Measurements from ENCODE around the gene TTC28. TPM values are rescaled to one million over a fixed set of nuclear protein-coding genes. Genes with fewer than 3 reads are reported as not detected.
"Not testable (repeated sequence)": the region's sequence is repeated elsewhere in the genome, so short reads cannot be mapped to it uniquely, and the experiment has no call there.

TTC28 gene
- total RNA-seq, 2 experiments from 2014 or later = 0.67 to 0.72 TPM

DNA sequence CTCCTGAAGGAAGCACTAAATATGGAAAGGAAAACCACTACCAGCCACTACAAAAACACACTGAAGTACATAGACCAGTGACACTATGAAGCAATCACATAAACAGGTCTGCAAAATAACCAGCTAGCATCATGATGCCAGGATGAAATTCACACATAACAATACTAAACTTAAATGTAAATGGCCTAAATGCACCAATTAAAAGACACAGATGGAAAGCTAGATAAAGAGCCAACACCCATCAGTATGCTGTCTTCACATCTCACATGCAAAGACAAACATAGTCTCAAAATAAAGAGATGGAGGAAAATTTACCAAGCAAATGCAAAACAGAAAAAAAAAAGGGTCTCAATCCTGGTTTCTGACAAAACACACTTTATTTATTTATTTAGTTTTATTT, 171.7 kb downstream of the TTC28 start:
- POLR2A ChIA-PET = no interaction called here
- CTCF ChIA-PET = no interaction called here

DNA sequence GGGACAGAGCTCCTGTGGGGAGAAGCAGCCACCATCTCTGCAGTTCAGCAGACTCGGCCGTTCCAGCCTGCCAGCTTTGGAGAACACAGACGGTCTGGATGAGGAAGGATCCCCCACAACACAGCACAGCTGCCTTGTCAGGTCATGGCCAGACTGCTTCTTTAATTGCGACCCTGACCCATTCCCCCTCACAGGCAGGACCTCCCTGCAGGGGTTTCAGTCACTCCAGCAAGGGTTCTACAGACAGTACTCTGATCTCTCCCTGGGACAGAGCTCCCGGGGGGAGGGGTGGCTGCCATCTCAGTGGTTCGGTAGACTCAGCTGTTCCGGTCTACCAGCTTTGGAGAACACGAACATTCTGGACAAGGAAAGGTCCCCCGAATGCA, 173.5 kb downstream of the TTC28 start:
- ChIA-PET POLR2A (no interaction called here), CTCF (no interaction called here)

DNA sequence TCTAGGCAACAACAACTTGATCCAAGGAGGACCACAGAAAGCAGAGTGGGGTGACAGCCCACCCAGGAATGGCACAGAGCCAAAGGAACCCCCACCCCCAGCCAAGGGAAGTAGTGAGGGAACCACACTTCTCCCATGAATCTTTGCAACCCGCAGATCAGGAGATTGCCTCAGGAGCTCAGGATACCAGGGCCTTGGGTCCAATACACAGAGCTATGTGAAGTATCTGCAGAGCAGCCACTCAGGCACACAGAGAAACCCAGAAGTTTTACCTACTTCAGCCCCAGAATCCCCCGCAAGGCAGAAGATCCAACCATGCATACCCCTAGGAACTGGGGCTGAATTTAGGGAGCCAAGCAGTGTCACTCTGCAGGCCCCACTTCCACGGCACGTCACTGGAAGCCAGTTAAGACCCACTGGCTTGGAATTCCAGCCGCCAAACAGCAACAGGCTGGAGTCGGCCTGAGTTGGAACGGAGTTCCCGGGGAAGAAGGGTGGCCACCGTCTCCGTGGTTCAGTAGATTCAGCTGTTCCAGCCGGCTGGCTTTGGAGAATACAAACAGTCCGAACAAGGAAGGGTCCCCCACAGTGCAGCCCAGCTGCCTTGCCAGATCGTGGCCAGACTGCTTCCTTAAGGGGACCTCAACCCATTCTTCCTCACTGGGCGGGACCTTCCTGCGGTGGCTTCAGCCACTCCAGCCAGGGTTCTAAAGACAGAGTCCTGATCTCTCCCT, 174.1 kb downstream of the TTC28 start:
- POLR2A ChIA-PET = no interaction called here
- CTCF ChIA-PET = no interaction called here

DNA sequence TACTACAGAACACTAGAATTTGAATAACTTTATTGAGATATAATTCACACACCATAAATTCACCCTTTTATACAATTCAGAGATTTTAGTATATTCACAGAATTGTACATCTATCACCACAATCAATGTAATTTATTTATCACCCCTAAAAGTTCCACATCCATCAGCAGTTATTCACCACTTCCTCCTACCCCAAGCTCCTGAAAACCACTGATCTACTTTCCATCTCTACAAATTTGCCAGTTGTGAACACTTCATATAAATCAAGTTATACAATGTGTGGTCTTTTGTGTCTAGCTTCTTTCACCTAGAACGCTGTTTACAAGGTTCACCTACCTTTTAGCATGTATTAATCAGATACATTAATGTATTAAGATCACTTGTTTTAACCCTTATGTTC, 179.6 kb downstream of the TTC28 start:
- ChIA-PET CTCF (no interaction called here), POLR2A (no interaction called here)

DNA sequence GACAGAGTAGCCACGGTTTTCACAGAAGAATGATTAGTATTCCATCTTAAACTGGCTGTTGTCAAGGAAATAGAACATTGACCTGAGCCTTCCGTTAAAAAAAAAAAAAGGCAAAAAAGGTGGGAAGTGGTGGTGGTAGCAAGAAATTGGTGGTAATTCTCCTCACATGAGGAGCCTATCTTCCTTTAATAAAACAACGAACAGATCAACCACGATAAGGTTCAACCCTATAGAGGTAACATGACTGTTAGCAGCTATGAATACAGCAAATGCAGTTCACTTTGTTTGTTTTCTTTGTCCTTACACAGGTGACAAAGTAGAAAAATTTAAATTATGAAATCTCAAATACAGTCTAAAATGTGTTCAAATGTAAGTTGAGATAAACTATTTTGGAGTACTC, 181.6 kb downstream of the TTC28 start:
- ChIA-PET CTCF (no interaction called here), POLR2A (no interaction called here)

DNA sequence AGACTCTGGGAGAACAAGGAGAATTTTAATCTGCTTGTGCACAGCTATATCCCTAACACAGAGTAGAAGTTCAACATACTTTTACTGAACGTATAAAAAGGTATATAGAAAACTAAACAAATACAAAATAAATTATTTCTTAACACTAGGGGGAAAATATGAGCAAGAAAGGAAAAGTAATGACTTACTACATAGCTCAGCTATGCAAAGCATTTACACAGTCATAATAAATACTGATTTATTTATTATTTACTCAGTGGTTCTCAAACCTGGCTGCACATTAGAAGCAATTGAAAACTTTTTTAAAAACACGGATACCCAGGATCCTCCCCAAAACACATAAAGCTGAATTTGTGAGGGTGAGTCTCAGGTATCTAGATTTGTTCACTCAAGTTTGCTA, 182.5 kb downstream of the TTC28 start:
- CTCF ChIA-PET = no interaction called here
- POLR2A ChIA-PET = no interaction called here

DNA sequence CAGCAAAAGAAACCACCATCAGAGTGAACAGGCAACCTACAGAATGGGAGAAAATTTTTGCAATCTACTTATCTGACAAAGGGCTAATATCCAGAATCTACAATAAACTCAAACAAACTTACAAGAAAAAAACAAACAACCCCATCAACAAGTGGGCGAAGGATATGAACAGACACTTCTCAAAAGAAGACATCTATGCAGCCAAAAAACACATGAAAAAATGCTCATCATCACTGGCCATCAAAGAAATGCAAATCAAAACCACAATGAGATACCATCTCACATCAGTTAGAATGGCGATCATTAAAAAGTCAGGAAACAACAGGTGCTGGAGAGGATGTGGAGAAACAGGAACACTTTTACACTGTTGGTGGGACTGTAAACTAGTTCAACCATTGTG, 188.4 kb downstream of the TTC28 start:
- POLR2A ChIA-PET, CTCF ChIA-PET: not testable (repeated sequence)

DNA sequence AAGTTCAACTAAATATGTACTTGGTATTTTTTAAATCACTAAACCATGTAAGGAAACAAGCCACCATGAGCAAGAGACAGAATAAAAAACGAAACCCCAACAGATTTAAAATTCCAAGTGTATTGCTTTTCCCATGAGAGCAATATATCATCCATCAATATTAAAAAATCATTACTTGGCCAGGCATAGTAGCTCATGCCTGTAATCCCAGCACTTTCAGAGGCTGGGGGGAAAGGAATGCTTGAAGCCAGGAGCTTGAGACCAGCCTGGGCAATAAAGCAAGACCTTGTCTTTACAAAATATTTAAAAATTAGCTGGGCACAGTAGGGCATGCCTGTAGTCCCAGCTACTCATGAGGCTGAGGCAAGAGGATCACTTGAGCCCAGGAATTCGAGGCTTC, 190.8 kb downstream of the TTC28 start:
- POLR2A ChIA-PET = no interaction called here
- CTCF ChIA-PET = no interaction called here

DNA sequence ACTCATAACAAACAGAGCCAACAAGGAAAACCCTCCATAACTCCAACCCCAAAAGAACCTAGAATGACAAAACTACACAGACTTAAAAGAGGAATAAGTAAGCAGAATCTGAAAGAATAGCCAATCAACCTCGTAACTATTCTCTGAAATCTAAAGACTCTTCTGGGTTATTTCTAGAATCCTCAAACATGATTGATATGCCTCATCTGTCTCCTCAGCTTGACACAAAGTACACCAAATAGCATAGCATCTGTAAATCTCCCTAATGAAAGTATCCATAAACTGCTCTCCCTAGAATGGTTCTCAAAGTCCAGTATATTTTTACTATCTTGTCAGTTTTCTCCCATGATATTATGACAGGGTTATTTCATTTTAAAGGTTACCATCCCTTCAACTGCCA, 195.0 kb downstream of the TTC28 start:
- CTCF ChIA-PET = no interaction called here
- POLR2A ChIA-PET = no interaction called here

DNA sequence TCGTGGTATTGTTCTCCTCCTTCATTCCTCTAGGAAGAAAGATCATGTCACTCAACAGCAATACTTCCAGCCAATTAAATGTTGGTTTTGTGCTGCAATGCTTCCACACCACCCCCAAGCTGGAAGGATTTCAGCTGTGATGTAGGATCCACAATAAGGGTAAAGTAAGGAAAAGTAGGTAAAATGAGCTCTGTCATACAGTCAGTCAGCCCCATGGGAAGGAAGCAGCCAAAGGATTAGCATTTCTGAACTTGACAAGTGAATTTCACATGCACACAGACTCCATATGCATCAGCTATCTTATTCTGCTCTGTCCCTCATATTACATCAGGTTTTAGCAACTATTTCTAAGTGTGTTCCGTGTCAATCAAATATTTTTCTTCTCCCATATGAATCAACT, 197.9 kb downstream of the TTC28 start:
- CTCF ChIA-PET = no interaction called here

DNA sequence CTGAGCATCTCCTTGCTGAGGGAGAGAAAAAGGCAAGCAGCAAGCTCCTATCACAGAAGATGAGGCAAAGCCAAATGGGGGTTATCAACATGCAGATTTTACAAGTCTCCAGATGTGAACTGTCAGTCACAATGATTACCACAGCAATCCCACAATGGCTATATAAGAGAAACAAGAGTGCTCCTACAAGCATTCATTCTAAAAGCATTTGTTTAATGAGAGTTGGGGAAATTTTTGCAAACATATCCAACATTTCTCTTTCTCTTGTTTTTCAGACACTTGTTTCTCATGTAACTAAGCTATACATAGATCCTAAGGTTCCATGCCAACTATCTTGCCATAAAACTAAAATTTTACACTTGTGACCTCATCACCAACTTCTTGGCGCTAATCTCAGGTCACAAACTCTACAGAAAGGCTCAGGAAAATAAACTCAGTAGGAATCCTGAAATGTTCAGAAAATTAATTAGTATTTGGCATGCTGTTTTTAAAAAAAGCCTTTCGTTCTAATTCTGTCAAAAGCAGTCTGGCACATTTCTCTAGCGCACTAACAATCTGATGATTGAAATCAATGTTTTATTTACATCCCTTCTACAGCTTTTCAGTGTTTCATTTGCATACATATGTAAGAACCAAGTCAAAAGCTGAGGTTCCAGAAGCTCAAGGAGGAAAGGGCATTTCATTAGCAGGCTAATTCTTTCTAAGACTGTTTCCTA, 199.5 kb downstream of the TTC28 start:
- ChIA-PET POLR2A (no interaction called here), CTCF (no interaction called here)

More for the DNA sequence above, 197.9 kb downstream of the TTC28 start:
- POLR2A ChIA-PET = no interaction called here

DNA sequence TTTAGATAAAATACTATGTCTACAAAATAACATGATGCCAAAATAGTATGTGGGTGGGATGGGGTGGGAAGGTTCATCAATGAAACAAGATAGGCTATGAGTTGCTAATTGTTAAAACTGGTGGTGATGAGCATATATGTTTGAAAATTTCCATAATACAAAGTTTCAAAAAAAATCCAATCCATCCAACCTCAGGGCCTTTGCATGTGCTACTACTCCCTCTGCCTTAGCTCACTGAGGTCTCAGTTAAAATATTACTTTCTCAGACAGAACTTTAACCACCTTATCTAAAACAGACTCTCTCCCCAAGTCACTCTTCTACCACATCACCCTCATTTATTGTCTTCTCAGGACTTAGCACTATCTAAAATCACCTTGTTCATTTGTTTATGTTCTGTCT, 201.1 kb downstream of the TTC28 start:
- CTCF ChIA-PET = no interaction called here
- POLR2A ChIA-PET = no interaction called here

DNA sequence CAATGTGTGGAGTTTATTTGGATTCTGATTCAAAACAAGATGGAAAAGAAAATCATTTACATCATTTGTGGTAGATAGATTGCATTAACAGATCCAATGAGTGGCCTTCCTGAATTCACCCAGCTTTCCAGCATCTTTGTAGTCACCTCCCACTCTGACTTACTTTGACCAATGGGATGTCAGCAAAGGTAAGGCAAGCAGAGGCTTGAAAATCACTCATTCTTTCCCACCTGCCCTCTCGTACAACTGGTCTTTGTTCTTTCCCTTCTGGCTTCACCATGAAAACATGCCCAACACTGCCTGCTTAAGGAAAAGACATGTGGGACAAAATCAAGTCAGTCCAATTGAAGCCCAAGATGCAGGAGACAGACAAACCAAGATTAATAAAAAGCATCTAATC, 202.1 kb downstream of the TTC28 start:
- POLR2A ChIA-PET = no interaction called here

DNA sequence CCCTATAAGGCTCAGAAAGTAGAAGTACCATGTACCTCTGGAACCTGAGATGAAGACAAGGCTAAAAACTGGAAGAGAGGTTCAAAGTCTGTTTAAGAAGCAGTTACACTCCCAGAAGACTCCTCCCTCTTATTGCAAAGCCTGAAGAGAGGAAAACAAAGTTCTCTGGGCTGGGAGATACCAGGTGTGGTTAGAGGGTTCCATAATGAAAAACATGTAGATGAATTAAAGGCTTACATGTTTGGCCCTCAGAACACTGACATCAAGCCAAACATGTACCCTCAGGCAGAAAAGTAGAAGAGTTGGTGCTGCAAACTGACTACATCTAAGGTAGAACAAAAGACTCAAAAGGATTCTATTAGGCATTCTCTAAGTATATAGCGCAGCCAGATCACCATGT, 205.3 kb downstream of the TTC28 start:
- POLR2A ChIA-PET = no interaction called here
- CTCF ChIA-PET = no interaction called here

More for the DNA sequence above, 202.1 kb downstream of the TTC28 start:
- CTCF ChIA-PET = no interaction called here

DNA sequence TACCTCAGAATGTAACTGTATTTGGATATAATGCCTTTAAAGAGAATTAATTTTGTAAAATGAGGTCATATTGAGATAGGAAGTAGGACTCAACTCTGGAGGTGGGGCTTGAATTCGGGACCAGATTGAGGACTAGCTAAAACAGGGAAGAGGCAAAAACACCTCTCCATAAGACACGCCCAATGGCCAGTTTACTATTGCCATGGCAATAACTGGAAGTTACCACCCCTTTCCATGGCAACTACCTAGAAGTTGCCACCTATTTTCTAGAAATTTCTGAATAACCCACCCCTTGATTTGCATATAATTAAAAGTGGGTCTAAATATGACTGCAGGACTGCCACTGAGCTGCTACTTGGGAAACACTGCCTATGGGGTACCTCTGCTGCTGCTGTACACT, 206.4 kb downstream of the TTC28 start:
- POLR2A ChIA-PET = no interaction called here
- CTCF ChIA-PET = interaction anchor here (1.2 kb wide), 1 partner anchor 32 kb away, joined by 3 read pairs; no protein-coding TSS in a partner anchor

DNA sequence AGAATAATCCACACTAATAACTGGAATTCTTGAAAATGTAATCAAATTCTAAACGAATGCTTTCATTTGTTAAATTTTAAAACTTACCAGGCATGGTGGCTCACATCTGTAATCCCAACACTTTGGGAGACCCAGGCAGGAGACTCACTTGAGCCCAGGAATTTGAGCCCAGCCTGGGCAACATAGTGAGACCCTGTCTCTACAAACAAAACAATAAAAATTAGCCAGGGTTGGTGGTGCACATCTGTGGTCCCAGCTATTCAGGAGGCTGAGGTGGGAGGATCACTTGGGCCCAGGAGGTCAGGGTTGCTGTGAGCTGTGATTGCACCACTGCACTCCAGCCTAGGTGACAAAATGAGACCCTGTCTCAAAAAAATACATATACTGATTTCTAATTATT, 212.6 kb downstream of the TTC28 start:
- CTCF ChIA-PET, POLR2A ChIA-PET: not testable (repeated sequence)

DNA sequence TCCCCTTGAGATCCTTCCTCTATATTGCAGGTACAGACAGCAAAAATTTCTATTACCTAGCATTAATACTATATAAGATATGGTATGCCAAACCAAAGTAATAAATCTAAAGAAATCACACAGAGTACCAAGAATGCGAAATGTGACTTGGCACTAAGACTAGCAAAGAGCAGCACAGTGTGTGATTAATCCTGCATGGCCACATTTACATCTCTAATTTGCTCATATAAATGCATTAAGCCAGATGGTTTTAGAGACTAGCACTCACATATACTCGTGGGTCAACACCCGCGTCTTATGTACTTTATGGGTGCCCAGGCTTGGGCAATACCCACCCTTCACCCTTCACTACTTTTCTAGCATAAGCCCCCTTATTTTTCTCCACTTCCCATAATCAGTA, 213.2 kb downstream of the TTC28 start:
- CTCF ChIA-PET = no interaction called here
- POLR2A ChIA-PET = no interaction called here

DNA sequence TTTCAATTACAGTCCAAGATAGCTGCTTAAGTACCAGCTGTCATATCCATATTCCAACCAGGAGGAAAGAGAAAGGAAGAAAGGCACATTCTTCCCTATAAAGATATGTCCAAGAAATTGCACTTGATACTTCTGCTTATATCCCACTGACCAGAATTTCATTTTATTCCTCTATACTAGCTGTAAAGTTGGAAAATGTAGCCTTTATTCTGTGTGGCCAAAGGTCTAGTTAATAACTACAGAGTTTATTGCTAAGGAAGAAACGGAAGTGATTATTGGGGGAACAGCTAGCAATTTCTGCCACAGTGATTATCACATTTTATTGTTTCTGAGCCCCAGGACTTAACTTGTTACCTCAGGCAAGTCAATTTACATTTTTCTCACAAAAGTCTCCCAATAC, 213.8 kb downstream of the TTC28 start:
- ChIA-PET CTCF (no interaction called here), POLR2A (no interaction called here)

DNA sequence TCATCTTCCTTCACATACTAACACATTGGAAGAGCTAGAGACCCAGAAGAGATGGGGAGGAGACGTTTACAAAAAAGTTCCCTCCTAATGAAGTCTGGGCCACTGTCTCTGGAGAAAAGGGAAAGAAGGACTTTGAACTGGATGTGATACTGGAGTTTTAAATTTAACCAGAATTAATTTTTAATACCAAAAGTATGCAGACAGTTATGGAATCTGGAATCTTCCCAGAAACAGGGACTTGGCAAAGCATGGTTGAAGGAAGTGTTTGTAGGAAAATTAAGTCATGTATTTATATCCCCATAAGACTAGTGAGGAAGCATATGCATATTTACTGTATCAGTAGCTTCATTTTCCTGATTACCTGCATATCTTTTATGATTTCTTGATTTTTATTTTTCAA, 215.5 kb downstream of the TTC28 start:
- ChIA-PET POLR2A (no interaction called here), CTCF (no interaction called here)

DNA sequence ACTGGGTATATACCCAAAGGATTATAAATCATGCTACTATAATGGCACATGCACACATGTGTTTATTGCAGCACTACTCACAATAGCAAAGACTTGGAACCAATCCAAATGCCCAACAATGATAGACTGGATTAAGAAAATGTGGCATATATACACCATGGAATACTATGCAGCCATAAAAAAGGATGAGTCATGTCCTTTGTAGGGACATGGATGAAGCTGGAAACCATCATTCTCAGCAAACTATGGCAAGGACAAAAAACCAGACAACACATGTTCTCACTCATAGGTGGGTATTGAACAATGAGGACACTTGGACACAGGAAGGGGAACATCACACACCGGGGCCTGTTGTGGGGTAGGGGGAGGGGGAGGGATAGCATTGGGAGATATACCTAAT, 216.2 kb downstream of the TTC28 start:
- POLR2A ChIA-PET, CTCF ChIA-PET: not testable (repeated sequence)

DNA sequence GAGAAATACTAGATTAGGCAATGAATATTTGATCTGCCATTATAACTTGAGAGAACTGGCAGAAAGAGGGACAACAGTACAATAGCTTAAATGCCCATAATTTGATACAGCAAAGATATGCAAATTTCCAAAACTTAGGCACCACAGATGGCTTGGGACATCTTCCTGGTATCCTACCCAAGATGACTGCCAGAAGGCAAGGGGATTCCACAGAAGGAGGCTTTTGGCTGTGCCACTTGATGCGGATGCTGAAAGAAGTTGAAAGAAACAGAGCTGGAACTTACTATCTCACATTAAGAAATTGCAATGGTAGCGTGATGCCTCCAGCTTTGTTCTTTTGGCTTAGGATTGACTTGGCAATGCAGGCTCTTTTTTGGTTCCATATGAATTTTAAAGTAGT, 216.7 kb downstream of the TTC28 start:
- ChIA-PET POLR2A (no interaction called here), CTCF (no interaction called here)

DNA sequence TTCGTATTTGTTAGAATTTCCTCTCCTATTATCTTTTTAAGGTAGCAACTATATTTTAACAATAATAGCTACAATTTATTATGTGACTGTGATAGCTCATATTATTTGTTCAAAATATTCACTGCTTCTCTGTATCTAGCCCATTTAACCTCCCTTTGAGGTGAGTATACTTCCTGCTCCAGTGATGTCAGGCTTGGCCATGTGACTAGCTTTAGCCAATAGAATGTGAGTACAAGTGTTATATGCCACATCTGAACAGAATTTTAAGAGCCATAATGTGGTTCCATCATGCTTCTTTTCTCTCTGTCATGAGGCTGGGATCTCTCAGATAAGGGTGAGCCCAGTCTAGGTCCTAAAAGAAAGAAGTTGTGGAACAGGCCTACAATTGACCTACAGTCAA, 217.6 kb downstream of the TTC28 start:
- ChIA-PET POLR2A (no interaction called here), CTCF (no interaction called here)
